H9 (cell line): ENCODE results near the gene CCDC102B. TPM values are rescaled to one million over a fixed set of nuclear protein-coding genes. Genes with fewer than 3 reads are reported as not detected.

Experiments used
- DNase-seq: peaks from one replicate; pipeline ENCODE4 v3.0.0-alpha.2; 2017
- H2AFZ ChIP-seq: one replicate; pipeline ENCODE4 v1.6.1; 2013; ENCODE audit warnings: mild to moderate bottlenecking, low read length, control low read depth, moderate library complexity
- H2AK5ac ChIP-seq: 2 replicates; pipeline ENCODE4 v1.6.1; 2013; ENCODE audit warnings: low read length, control low read depth, mixed read lengths; ENCODE audit not compliant: insufficient read length
- H2BK120ac ChIP-seq: one replicate; pipeline ENCODE4 v1.6.1; 2013; ENCODE audit warnings: low read depth, mild to moderate bottlenecking, low read length, control low read depth, inconsistent platforms; ENCODE audit not compliant: poor library complexity, severe bottlenecking
- H2BK12ac ChIP-seq: 2 replicates; pipeline ENCODE4 v1.6.1; 2013; ENCODE audit warnings: low read length, control low read depth, mixed read lengths, low read depth; ENCODE audit not compliant: insufficient read length
- H2BK15ac ChIP-seq: 2 replicates; pipeline ENCODE4 v1.6.1; 2013; ENCODE audit warnings: low read depth, low read length, control low read depth
- H2BK20ac ChIP-seq: one replicate; pipeline ENCODE4 v1.6.1; 2013; ENCODE audit warnings: low read depth, mild to moderate bottlenecking, low read length, control low read depth, inconsistent platforms; ENCODE audit not compliant: poor library complexity, severe bottlenecking
- H2BK5ac ChIP-seq: 2 replicates; pipeline ENCODE4 v1.6.1; 2013; ENCODE audit warnings: low read length, control low read depth, mixed read lengths; ENCODE audit not compliant: insufficient read length
- H3K14ac ChIP-seq: 2 replicates; pipeline ENCODE4 v1.6.1; 2013; ENCODE audit warnings: low read length, control low read depth; ENCODE audit not compliant: insufficient read depth
- H3K18ac ChIP-seq: 2 replicates; pipeline ENCODE4 v1.6.1; 2013; ENCODE audit warnings: low read depth, mild to moderate bottlenecking, mixed read lengths, low read length, control low read depth; ENCODE audit not compliant: insufficient read length
- H3K23ac ChIP-seq: 2 replicates; pipeline ENCODE4 v1.6.1; 2013; ENCODE audit warnings: low read length, control low read depth, mixed read lengths, low read depth; ENCODE audit not compliant: insufficient read length
- H3K23me2 ChIP-seq: 2 replicates; pipeline ENCODE4 v1.6.1; 2013; ENCODE audit warnings: low read depth, mild to moderate bottlenecking, mixed read lengths, low read length, control low read depth; ENCODE audit not compliant: insufficient read length, poor library complexity, severe bottlenecking
- H3K27ac ChIP-seq: 2 replicates; pipeline ENCODE4 v1.5.1; 2013; ENCODE audit warnings: low read length, control low read depth, mixed read lengths, low read depth; ENCODE audit not compliant: insufficient read length
- H3K27me3 ChIP-seq: 2 replicates; pipeline ENCODE4 v1.6.1; 2013; ENCODE audit warnings: low read length, control low read depth, inconsistent platforms; ENCODE audit not compliant: insufficient read depth
- H3K4ac ChIP-seq: 2 replicates; pipeline ENCODE4 v1.6.1; 2013; ENCODE audit warnings: low read depth, mild to moderate bottlenecking, control low read depth, inconsistent platforms, low read length, moderate library complexity
- H3K4me1 ChIP-seq: 2 replicates; pipeline ENCODE4 v1.6.1; 2013; ENCODE audit warnings: low read length, control low read depth, inconsistent platforms; ENCODE audit not compliant: insufficient read depth
- H3K4me2 ChIP-seq: 2 replicates; pipeline ENCODE4 v1.6.1; 2013; ENCODE audit warnings: low read length, control low read depth, mixed read lengths; ENCODE audit not compliant: insufficient read length, insufficient read depth
- H3K56ac ChIP-seq: 2 replicates; pipeline ENCODE4 v1.6.1; 2013; ENCODE audit warnings: low read depth, mild to moderate bottlenecking, mixed read lengths, low read length, control low read depth; ENCODE audit not compliant: insufficient read length
- H3K79me1 ChIP-seq: 2 replicates; pipeline ENCODE4 v1.6.1; 2013; ENCODE audit warnings: low read depth, mild to moderate bottlenecking, moderate library complexity, low read length, control low read depth, inconsistent platforms; ENCODE audit not compliant: insufficient read depth, poor library complexity, severe bottlenecking
- H3K79me2 ChIP-seq: 2 replicates; pipeline ENCODE4 v1.6.1; 2013; ENCODE audit warnings: low read length, control low read depth, inconsistent platforms; ENCODE audit not compliant: insufficient read depth
- H3K9ac ChIP-seq: 2 replicates; pipeline ENCODE4 v1.6.1; 2013; ENCODE audit warnings: low read length, control low read depth, mixed read lengths; ENCODE audit not compliant: insufficient read length; ENCODE audit errors: extremely low read depth
- H3K9me3 ChIP-seq: one replicate; pipeline ENCODE4 v1.6.1; 2013; ENCODE audit warnings: low read depth, low read length, inconsistent platforms; ENCODE audit not compliant: control insufficient read depth
- H3T11ph ChIP-seq: one replicate; pipeline ENCODE4 v1.6.1; 2013; ENCODE audit warnings: mild to moderate bottlenecking, low read length, control low read depth, inconsistent platforms
- H4K20me1 ChIP-seq: one replicate; pipeline ENCODE4 v1.6.1; 2013; ENCODE audit not compliant: control insufficient read depth, insufficient read length, insufficient read depth
- H4K5ac ChIP-seq: 2 replicates; pipeline ENCODE4 v1.6.1; 2013; ENCODE audit warnings: low read depth, mild to moderate bottlenecking, mixed read lengths, low read length, control low read depth; ENCODE audit not compliant: insufficient read length
- H4K8ac ChIP-seq: replicated peaks from 2 replicates; pipeline ENCODE4 v1.6.1; 2013; ENCODE audit warnings: low read length, control low read depth, mixed read lengths, low read depth; ENCODE audit not compliant: insufficient read length
- H4K91ac ChIP-seq: 2 replicates; pipeline ENCODE4 v1.6.1; 2013; ENCODE audit warnings: low read depth, mild to moderate bottlenecking, moderate library complexity, mixed read lengths, low read length, control low read depth; ENCODE audit not compliant: insufficient read length
- H3K27ac Mint-ChIP-seq, 3 experiments: 2 replicates in 2 of 3; 3 replicates in 1 of 3; pipeline ENCODE4 v1.8.0; 2020 to 2021; ENCODE audit warnings: mixed read lengths in 3 of 3, mild to moderate bottlenecking in 1 of 3, moderate library complexity in 1 of 3
- H3K27me3 Mint-ChIP-seq: 2 replicates; pipeline ENCODE4 v1.8.0; 2021; ENCODE audit warnings: low read depth, mild to moderate bottlenecking, moderate library complexity, mixed read lengths
- H3K36me3 Mint-ChIP-seq, 3 experiments: 2 replicates in 2 of 3; 3 replicates in 1 of 3; pipeline ENCODE4 v1.8.0; 2020 to 2021; ENCODE audit warnings: low read depth in 3 of 3, mixed read lengths in 3 of 3; ENCODE audit not compliant: insufficient read depth in 1 of 3
- H3K4me1 Mint-ChIP-seq, 2 experiments: 2 replicates each; pipeline ENCODE4 v1.8.0; 2020; ENCODE audit warnings: mixed read lengths in 2 of 2
- H3K4me3 Mint-ChIP-seq, 2 experiments: 2 replicates in 1 of 2; 3 replicates in 1 of 2; pipeline ENCODE4 v1.8.0; 2020 to 2021; ENCODE audit warnings: mild to moderate bottlenecking in 2 of 2, mixed read lengths in 2 of 2, moderate library complexity in 1 of 2
- H3K9me3 Mint-ChIP-seq, 2 experiments: 2 replicates in 1 of 2; 3 replicates in 1 of 2; pipeline ENCODE4 v1.8.0; 2020; ENCODE audit warnings: mild to moderate bottlenecking in 2 of 2, mixed read lengths in 2 of 2, moderate library complexity in 1 of 2
- WGBS: extraction: QIAGEN DNeasy Blood & Tissue Kit; methylation state at CpG from one replicate; pipeline ENCODE4 v1.1.7; 2013; ENCODE audit warnings: missing lambda C conversion rate, low lambda C conversion rate, mixed read lengths; ENCODE audit not compliant: insufficient read length; ENCODE audit errors: extremely low coverage; 5-methylcytosine and 5-hydroxymethylcytosine counted together
- total RNA-seq: library from RNA; stranded (reverse); gene quantifications from 2 replicates; pipeline ENCODE4 v1.2.1, GENCODE V29; 2021
- TF ChIP-seq, protein P1 (sequence below): fragments of 200-600 bp; sonication (generic); conservative IDR thresholded peaks from 3 replicates; pipeline ENCODE4 v1.8.0; 2021; ENCODE audit warnings: antibody characterized with exemption, mild to moderate bottlenecking

Gene CCDC102B
- total RNA-seq, 1 experiment from 2014 or later, result 1.2 TPM

DNA sequence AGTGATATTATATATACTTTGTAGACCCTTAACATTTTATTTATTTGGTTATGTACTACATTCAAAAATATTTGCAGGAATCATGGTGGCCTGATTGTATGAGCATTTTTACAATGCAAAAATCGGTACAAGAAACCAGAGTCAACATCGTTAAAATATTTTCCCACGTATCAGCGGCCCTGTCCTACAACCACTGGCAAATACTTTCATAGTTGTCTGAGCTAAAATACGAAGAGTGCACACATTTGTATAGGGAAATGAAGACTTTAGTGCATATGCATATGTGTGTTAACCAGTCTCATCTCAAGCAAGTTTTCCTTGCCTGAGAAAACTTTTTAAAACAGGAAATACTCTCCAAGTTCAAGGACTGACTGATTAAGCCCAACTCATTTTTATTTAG, 35.9 kb downstream of the CCDC102B start:
- no peaks in the 10 kb centered on the region for H3K9me3 Mint-ChIP-seq
- Histone ChIP-seq H2BK20ac (no peak overlapping the region), H3K4me2 (no peak overlapping the region), H3K27me3 (no peaks in the 10 kb centered on the region), H3K4me1 (no peaks in the 10 kb centered on the region), H3K79me1 (no peaks in the 10 kb centered on the region), H4K8ac (no peak overlapping the region), H3K18ac (no peak overlapping the region), H3K79me2 (no peaks in the 10 kb centered on the region), H2BK15ac (no peak overlapping the region), H2AK5ac (no peak overlapping the region), H3K4ac (no peak overlapping the region), H3K27ac (no peak overlapping the region), H3K14ac (no peak overlapping the region), H4K5ac (no peak overlapping the region), H3K9me3 (no peaks in the 10 kb centered on the region), H2BK120ac (no peak overlapping the region), H2BK5ac (no peak overlapping the region), H4K91ac (no peak overlapping the region), H2AFZ (no peak overlapping the region), H3K56ac (no peak overlapping the region), H3K23ac (no peak overlapping the region), H3K23me2 (no peaks in the 10 kb centered on the region), H2BK12ac (no peak overlapping the region), H4K20me1 (no peaks in the 10 kb centered on the region), H3K9ac (no peak overlapping the region), H3T11ph (no peak overlapping the region)
- DNase-seq, result no peak
- TF ChIP-seq, protein P1, sequence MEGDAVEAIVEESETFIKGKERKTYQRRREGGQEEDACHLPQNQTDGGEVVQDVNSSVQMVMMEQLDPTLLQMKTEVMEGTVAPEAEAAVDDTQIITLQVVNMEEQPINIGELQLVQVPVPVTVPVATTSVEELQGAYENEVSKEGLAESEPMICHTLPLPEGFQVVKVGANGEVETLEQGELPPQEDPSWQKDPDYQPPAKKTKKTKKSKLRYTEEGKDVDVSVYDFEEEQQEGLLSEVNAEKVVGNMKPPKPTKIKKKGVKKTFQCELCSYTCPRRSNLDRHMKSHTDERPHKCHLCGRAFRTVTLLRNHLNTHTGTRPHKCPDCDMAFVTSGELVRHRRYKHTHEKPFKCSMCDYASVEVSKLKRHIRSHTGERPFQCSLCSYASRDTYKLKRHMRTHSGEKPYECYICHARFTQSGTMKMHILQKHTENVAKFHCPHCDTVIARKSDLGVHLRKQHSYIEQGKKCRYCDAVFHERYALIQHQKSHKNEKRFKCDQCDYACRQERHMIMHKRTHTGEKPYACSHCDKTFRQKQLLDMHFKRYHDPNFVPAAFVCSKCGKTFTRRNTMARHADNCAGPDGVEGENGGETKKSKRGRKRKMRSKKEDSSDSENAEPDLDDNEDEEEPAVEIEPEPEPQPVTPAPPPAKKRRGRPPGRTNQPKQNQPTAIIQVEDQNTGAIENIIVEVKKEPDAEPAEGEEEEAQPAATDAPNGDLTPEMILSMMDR, result no peak
- H3K4me3 Mint-ChIP-seq, result no peak overlapping the region
- no peaks in the 10 kb centered on the region for H3K36me3 Mint-ChIP-seq
- no peaks in the 10 kb centered on the region for H3K27me3 Mint-ChIP-seq
- no peak overlapping the region for H3K27ac Mint-ChIP-seq
- no peaks in the 10 kb centered on the region for H3K4me1 Mint-ChIP-seq
- no CpG with 5 or more reads among the region's 5 CpGs for WGBS
